Heart left ventricle (tissue), 16 donors: ENCODE results near the gene DMD. TPM values are rescaled to one million over a fixed set of nuclear protein-coding genes. Genes with fewer than 3 reads are reported as not detected.

ENCODE experiments used
- ATAC-seq, 4 donors: fragments of 200-7000 bp; cut with Tn5 transposase; one replicate each; pipeline ENCODE4 v1.9.1; 2020 to 2022; ENCODE audit warnings: moderate library complexity in 4 of 4, mild to moderate bottlenecking in 3 of 4, moderate number of reproducible peaks in 1 of 4
- DNase-seq, 5 donors: peaks; one replicate each; pipeline ENCODE4 v3.0.0-alpha.2; 2020
- H3K27ac ChIP-seq, 12 donors: fragments of 200-600 bp; sonication (generic) in 4 of 12; one replicate each; pipeline versions ENCODE4 v1.5.0 to v1.8.0; 2016 to 2022; ENCODE audit warnings: mild to moderate bottlenecking in 2 of 12
- H3K27me3 ChIP-seq, 9 donors: fragments of 200-600 bp; sonication (generic) in 2 of 9; one replicate each; pipeline versions ENCODE4 v1.5.1 to v1.8.0; 2016 to 2022; ENCODE audit warnings: mild to moderate bottlenecking in 3 of 9
- H3K36me3 ChIP-seq, 9 donors: fragments of 200-600 bp; sonication (generic) in 2 of 9; one replicate each; pipeline versions ENCODE4 v1.5.0 to v1.8.0; 2018 to 2022; ENCODE audit warnings: mild to moderate bottlenecking in 2 of 9
- H3K4me1 ChIP-seq, 12 donors: fragments of 200-600 bp; sonication (generic) in 4 of 12; one replicate each; pipeline versions ENCODE4 v1.5.0 to v1.8.0; 2016 to 2022; ENCODE audit warnings: mild to moderate bottlenecking in 3 of 12
- H3K4me3 ChIP-seq, 12 donors: fragments of 200-600 bp; sonication (generic) in 4 of 12; one replicate each; pipeline versions ENCODE4 v1.5.0 to v1.8.0; 2017 to 2022; ENCODE audit warnings: mild to moderate bottlenecking in 9 of 12, moderate library complexity in 4 of 12
- H3K9me3 ChIP-seq, 12 donors: fragments of 200-600 bp; sonication (generic) in 4 of 12; one replicate each; pipeline versions ENCODE4 v1.5.0 to v1.8.0; 2016 to 2022; ENCODE audit warnings: mild to moderate bottlenecking in 1 of 12
- CTCF ChIP-seq, 12 donors: fragments of 200-600 bp; sonication (generic) in 4 of 12; IDR thresholded peaks; one replicate each; pipeline versions ENCODE4 v1.5.0 to v1.8.0; 2018 to 2022; ENCODE audit warnings: antibody characterized with exemption in 12 of 12, mild to moderate bottlenecking in 5 of 12
- POLR2A ChIP-seq, 2 donors: fragments of 450-650 bp; IDR thresholded peaks; one replicate each; pipeline ENCODE4 v1.6.1; 2017; ENCODE audit warnings: antibody characterized with exemption in 2 of 2, mild to moderate bottlenecking in 2 of 2, moderate library complexity in 2 of 2
- WGBS, 4 donors: extraction: QIAGEN DNeasy Blood & Tissue Kit in 2 of 4; methylation state at CpG; one replicate each; pipeline versions ENCODE4 v1.1.5 to v1.1.7; 2013 to 2018; 5-methylcytosine and 5-hydroxymethylcytosine counted together
- intact Hi-C, 10 donors: fragments of 100-400 bp; cut with DNase I; formaldehyde crosslinking; loops; one replicate each; pipeline versions ENCODE4 v1.11.1 to v1.14.2; 2022
- polyA plus RNA-seq, 2 donors: library from polyadenylated mRNA; stranded (reverse); fragments of 200-250 nt; gene quantifications; one replicate each; pipeline ENCODE4 v1.2.3, GENCODE V29; 2013
- total RNA-seq, 9 donors: library from RNA; depleted of rRNA in 2 of 9; stranded (reverse); fragments of >200 nt in 2 of 9; fragmentation: NEBNext Ultra II Directional in 3 of 9; extraction: Animal tissue kit (Norgen Biotek cat#: 25700) in 3 of 9; gene quantifications; one replicate each; pipeline versions ENCODE4 v1.1.0 to v1.2.4, GENCODE V29; 2016 to 2023
- donor health status: ischemic (EF 13 %, LVEDD 7.1; RV severe dilation, severe dysfunction).
- donor health status: healthy with polysubstance abuse.
- donor health status: DM: no; HTN: yes; CAD: no.
- donor health status: DM: no; HTN: no; CAD: no.
- donor health status: ischemic (EF 25% LVEDD 6.9; RV normal size, moderate dysfunction).
- donor health status: ischemic (EF 25% LVEDD 5.7; RV mildly dilated, moderate dysfunction).
- donor health status: healthy.
- donor health status: DM: yes; HTN: yes; CAD: no.
- donor health status: ischemic (EF 35%, LVEDD 5.7; RV mildly dilated, moderate dysfunction).
- donor health status: nonischemic (EF 11% LVEDD 7.7; RV severe dilation, severe dysfunction).
- donor health status: DM: yes; HTN: yes; CAD: no.
- donor health status: PGD.
- donor health status: ischemic (EF 29% LVEDD 5.4; RV normal size, mild dysfunction).
- donor health status: nonischemic (EF 23%, LVEDD 6.1; RV moderate dilation, normal function).

The DMD gene
- total and polyA plus RNA-seq, 11 donors: 34.7 to 236 (median 162) TPM

GRCh38 chrX:33178690-33179089, 32.7 kb downstream of the DMD start:
- Histone ChIP-seq H3K27me3 (no peaks in the 10 kb centered on the region), H3K27ac (peak overlapping the region in 3 of 12 donors; percentile 43 to 60 (median 56)), H3K4me3 (no peak overlapping the region), H3K4me1 (peaks cover 0 to 14% (median 0%) of the 10 kb centered on the region in 12 donors), H3K36me3 (no peaks in the 10 kb centered on the region), H3K9me3 (no peaks in the 10 kb centered on the region)
- DNase-seq (no peak), ATAC-seq (peak in 1 of 4 donors; percentile 32)
- WGBS, 4 donors: 28 to 61% (median 51%) methylated on average over 1 of the region's 1 CpG
- intact Hi-C loops: no loop called here
- no peak for TF ChIP-seq POLR2A (IDR thresholded peaks at IDR 0.05)
- TF ChIP-seq CTCF (IDR thresholded peaks at IDR 0.05): no peak

GRCh38 chrX:33178218-33178617, 33.1 kb downstream of the DMD start:
- intact Hi-C loops: no loop called here
- no peaks in the 10 kb centered on the region for H3K36me3 ChIP-seq
- TF ChIP-seq CTCF (IDR thresholded peaks at IDR 0.05): no peak
- no peak for TF ChIP-seq POLR2A (IDR thresholded peaks at IDR 0.05)
- DNase-seq (peak in 1 of 5 donors; percentile 5), ATAC-seq (peak; percentile 57 to 74 (median 60))
- no peaks in the 10 kb centered on the region for H3K27me3 ChIP-seq
- peaks cover 0 to 13% (median 0%) of the 10 kb centered on the region in 12 donors for H3K4me1 ChIP-seq
- H3K9me3 ChIP-seq: no peaks in the 10 kb centered on the region
- H3K4me3 ChIP-seq: no peak overlapping the region
- peak overlapping the region in 3 of 12 donors; percentile 43 to 60 (median 56) for H3K27ac ChIP-seq
- WGBS, 4 donors: 71 to 77% (median 73%) methylated on average over 4 of the region's 4 CpGs

GRCh38 chrX:33175201-33175600, 36.1 kb downstream of the DMD start:
- WGBS, 4 donors: 59 to 82% (median 76%) methylated on average over 1 of the region's 1 CpG
- H3K4me3 ChIP-seq: no peak overlapping the region
- no peaks in the 10 kb centered on the region for H3K36me3 ChIP-seq
- no peaks in the 10 kb centered on the region for H3K9me3 ChIP-seq
- TF ChIP-seq CTCF (IDR thresholded peaks at IDR 0.05) (no peak), POLR2A (IDR thresholded peaks at IDR 0.05) (no peak)
- H3K27me3 ChIP-seq: no peaks in the 10 kb centered on the region
- ATAC-seq (no peak), DNase-seq (no peak)
- intact Hi-C loops: no loop called here
- H3K4me1 ChIP-seq: peaks cover 0 to 6% (median 0%) of the 10 kb centered on the region in 12 donors
- no peak overlapping the region for H3K27ac ChIP-seq

- no peak for DNase-seq
- WGBS, 4 donors: 61 to 83% (median 69%) methylated on average over 2 of the region's 2 CpGs
- H3K36me3 ChIP-seq: no peaks in the 10 kb centered on the region
- no peaks in the 10 kb centered on the region for H3K9me3 ChIP-seq
- no peaks in the 10 kb centered on the region for H3K27me3 ChIP-seq
- no peaks in the 10 kb centered on the region for H3K4me1 ChIP-seq
- no peak overlapping the region for H3K27ac ChIP-seq
- TF ChIP-seq CTCF (IDR thresholded peaks at IDR 0.05) (no peak), POLR2A (IDR thresholded peaks at IDR 0.05) (no peak)
- intact Hi-C loops: no loop called here
- no peak overlapping the region for H3K4me3 ChIP-seq
- no peak for ATAC-seq
These were observed 40.3 kb downstream of the DMD start for GRCh38 chrX:33171041-33171440.
